GM19372 (cell line): ENCODE measurements around the gene SRSF2.
"Not testable (repeated sequence)": the region's sequence is repeated elsewhere in the genome, so short reads cannot be mapped to it uniquely, and the experiment has no call there.

Experiments
- ATAC-seq: cut with Tn5 transposase; IDR thresholded peaks from one replicate; pipeline ENCODE4 v1.9.1; 2021; ENCODE audit warnings: mild to moderate bottlenecking, low read depth, moderate library complexity; ENCODE audit not compliant: unreplicated experiment

SRSF2 gene

DNA sequence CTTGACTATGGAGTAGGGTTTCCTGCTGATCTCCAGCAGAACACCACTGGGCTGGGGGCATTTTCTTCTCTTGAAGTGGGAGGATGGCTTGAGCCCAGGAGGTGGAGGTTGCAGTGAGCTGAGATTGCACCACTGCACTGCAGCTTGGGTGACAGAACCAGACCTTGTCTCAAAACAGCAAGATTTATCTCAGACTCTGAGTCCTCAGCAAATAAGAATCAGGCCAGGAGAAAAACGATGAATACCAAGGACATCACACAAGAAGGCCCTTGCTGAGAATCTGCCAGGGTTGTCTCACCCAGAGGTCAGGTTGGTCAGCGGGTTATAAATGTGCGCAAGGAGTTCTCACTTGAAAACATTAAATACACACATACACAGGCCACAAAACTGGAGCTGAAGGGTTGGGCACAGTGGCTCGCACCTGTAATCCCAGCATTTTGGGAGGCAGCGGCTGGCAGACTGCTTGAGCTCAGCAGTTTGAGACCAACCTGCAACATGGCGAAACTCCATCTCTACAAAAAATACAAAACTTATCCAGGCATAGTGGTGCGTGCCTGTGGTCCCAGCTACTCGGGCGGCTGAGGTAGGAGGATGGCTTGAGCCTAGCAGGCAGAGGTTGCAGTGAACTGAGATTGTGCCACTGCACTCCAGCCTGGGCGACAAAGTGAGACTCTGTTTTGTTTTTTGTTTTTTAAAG is 34.0 kb downstream of the SRSF2 start:
- ATAC-seq = no peak

DNA sequence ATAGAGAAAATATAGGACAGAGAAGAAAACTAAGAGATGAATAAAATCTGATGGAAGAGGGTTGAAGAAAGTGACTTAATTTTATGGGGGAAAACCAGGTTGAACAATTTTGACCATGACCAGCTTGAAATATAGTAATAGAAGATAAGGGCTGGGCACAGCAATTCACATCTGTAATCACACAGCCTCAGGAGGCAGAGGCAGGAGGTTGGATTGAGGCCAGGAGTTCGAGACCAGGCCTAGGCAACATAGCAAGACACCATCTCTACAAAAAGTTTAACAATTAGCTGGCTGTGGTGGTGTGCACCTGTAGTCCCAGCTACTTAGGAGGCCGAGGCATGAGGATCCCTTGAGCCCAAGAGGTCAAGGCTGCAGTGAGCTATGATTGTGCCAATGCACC is 35.1 kb downstream of the SRSF2 start:
- no peak for ATAC-seq

DNA sequence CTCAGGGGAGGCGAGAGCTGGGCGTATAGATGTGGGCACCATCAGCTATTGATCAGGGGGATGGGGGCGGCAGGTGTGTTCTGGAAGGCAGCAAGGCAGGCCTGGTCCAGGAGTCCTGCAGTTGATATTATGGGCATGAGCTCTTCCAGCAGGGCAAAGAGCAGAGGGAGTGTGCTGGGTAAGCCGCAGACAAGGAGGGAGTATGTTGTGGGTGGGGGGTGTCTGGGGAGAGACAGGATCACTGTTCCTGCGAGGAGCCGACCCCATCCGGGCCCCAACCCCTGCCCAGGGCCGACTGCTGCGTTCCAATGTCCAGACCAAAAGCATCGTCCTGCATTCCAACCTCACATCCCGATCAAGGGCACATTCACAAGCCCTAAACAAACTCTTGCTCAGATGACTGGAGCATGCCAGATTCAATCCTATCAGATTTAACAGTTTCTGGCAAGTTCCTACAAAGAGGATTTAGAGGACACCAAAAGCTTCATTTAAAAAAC is 35.6 kb downstream of the SRSF2 start:
- no peak for ATAC-seq

DNA sequence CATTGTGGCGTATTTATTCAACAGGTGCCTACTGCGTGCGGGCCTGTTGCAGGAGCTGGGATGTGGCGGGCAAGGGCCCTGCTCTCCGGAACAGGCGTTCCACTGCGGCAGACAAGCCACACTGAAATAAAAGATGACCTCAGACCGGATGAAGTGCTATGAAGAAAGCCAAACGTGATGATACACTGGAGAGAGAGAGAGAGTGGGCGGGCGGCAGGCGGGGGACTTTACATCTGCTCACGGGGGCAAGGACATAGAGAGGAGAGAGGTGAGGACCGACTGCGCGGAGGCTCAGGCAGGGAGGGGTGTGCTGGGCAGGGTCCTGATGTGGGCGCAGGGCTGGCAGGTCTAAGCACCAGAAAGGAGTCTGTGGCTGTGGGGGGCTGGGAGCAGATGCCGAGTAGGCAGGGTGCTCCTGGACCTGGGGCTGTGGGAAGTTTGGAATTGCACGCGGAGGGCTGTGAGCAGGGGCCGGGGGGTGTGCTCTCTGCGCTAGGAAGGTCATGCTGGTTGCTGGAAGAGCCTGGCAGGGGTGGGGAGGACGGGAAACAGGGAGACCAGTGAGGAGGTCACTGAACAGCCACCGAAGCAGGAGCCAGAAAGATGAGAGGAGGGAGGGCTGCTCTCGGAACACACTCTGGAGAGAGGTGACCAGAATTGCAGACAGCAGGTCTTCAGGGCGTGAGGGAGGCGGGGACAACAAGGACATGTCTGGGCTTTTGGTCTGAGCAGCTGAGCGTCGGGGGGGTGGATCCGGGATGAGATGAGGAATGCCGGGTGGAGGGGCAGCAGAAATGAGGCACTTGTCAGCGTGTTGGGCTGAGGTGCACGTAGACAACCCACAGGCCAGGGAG is 36.3 kb downstream of the SRSF2 start:
- no peak for ATAC-seq

DNA sequence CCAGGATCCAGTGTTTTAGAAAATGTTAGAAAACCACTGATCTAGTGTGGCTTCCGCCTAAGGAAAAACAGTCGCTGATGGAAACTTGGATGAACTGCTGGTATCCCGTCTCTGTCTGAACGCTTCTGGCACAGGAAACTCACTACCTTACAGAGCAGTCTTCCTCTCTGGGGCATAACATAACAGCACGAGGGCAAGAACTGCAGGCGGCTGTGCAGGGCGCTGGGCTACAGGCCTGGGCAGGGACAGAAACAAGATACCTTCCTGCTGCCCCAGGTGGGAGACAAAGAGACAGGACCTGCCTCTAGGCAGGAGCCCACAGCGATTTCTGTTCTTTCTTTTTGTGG is 36.9 kb downstream of the SRSF2 start:
- ATAC-seq = no peak

DNA sequence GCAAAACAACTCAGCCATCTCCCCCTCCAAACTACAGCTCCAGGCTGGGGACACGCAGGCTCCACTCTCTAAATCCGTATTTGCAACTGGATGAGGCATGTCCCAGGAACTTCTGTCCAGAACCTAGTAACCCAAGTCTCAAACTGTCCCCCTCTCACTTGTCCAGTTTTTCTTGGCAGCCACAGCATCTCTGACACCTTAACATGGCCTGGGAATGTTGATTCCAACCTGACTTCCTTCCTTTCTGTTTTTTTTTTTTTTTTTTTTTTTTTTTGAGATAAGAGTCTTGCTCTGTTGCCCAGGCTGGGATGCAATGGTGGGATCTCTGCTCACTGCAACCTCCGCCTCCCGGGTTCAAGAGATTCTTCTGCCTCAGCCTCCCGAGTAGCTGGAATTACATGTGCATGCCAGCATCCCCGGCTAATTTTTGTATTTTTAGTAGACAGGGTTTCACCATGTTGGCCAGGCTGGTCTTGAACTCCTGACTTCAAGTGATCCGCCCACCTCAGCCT is 38.6 kb downstream of the SRSF2 start:
- not testable (repeated sequence) for ATAC-seq

DNA sequence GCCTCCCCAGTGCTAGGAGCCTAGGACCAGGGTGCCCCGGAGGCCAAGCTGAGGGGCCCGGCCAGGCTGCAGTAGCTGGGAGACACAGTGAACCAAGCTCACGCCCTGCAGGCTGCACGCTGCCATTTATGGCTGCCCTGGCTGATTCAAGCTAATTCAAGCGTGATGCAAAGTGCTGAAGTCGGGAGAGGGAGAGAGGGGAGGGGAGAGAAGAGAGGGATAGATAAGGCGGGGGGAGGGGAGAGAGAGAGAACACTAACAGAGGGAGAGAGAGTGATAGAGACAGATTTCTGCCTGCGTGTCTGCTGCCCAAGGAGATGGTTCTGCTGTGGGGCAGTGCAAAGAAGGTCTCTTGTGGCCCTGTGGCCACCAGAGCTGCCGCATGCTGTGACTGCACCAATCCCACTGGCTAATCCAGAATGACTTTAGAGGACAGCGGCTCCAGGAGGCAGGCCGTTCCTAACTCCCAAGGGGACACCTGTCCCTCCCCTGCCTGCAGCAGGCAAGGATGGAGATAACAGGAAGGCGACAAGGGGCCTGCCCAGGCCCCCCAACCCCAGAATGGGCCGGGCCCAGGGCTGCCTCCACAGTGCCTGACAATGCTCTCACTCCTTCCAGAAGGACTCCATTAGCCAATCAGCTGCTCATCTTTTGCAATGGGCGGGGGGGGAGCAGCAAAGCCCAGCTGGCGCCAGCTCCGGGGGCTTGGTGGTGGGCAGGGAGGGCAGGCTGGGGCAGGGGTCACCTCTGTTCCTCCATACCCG is 39.2 kb downstream of the SRSF2 start:
- no peak for ATAC-seq

DNA sequence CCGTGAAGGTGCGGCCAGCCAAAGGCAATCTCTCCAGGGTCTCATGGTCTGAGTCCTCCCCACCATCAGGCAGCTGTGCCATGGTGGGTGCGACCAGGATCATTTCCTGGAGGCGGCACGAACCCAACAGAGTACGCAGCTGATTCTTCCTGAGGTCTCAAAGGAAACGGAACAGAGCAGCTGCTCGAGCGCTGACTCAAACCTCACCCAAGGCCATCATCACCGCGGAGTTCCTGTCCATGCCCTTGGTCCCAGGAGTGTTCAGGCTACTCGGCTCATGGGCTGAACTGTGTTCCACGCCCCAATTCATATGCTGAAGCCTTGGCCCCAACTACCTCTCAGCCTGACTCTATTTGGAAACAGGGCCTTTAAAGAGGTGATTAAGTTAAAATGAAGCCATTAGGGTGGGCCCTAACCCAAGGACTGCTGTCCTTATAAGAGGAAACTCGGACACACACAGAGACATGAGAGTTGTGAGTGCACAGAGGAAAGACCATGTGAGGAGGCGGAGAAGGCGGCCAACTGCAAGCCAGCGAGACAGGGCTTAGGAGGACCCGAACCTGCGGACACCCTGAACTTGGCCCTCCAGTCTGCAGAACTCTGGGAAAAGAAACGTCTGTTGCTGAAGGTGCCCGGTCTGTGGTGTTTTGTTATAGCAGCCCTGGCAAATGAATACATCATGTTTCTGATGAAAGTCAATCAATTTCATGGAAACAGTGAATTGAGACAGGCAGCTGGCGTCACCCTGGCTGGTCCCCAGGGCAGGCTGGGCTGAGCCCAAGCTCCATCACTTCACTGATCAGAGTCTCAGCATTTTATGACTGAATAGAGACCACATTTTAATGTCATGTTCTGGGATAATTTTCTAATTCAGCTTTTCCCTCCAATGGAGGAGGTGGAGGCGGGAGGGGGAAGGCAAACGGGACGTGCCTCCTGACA is 40.1 kb downstream of the SRSF2 start:
- no peak for ATAC-seq

DNA sequence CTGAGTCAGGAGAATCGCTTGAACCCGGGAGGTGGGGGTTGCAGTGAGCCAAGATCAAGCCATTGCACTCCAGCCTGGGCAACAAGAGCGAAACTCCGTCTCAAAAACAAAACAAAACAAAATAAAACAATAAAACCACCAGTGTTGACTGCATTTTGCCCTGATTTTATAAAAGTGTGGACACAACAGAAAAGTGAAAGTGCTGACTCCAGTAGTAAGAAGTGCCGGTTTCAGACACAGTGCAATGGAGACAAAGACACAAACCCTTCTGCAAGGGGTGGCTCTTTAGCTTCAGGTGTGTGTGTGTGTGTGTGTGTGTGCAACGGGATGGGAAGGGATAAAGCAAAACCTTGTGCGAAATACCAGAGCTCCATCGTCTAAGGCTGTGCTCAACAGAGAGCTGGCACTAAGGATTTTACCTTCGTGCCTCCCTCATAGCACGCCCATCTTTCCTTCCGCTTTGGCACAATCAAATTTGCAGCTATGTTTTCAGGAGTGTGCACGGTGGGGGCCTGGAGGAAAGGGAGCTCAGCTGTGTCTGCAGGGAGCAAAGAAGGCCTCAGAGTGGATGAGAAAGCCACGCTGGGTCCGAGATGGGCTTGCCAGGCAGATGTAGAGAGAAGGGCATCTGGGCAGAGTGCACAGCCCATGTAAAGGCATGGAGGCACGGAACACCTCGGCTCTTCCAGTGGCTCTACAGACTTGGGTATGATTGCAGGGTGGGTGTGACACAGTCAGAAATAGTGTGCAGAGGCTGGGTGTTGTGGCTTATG is 41.9 kb downstream of the SRSF2 start:
- no peak for ATAC-seq

DNA sequence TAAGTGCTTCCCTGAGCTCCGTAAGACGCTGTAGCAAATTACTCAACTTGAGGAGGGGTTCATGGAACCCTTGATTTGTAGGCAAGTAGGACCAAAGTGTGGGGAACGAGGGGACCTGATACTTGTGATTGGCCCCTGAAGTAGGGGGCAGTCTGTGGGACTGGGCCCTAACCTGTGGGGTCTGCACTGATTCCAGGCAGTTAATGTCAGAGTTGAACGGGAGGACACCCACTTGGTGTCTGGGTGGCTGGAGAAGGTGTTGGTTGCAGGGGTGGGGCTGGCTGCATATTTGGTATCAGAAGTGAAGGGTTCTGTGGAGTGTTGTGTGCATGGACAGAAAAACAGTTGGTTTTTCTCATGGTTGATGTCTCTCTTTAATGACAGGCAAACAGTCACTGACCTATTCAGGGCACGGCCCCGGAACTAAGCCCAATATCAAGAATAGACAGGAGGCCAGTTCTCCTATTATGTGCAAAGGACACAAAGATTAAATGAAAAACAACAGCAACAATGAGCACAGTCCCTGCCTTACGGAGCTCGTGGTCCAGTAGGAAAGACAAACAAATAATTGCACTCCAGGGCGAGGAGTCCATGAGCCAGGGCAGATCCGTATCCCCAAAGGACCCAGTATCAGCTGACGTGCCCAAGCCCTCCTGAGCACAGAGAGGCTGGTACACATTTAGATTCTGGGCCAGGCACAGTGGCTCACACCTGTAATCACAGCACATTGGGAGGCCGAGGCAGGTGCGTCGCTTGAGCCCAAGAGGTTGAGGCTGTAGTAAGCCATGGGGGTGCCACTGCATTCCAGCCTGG is 45.5 kb downstream of the SRSF2 start:
- no peak for ATAC-seq

DNA sequence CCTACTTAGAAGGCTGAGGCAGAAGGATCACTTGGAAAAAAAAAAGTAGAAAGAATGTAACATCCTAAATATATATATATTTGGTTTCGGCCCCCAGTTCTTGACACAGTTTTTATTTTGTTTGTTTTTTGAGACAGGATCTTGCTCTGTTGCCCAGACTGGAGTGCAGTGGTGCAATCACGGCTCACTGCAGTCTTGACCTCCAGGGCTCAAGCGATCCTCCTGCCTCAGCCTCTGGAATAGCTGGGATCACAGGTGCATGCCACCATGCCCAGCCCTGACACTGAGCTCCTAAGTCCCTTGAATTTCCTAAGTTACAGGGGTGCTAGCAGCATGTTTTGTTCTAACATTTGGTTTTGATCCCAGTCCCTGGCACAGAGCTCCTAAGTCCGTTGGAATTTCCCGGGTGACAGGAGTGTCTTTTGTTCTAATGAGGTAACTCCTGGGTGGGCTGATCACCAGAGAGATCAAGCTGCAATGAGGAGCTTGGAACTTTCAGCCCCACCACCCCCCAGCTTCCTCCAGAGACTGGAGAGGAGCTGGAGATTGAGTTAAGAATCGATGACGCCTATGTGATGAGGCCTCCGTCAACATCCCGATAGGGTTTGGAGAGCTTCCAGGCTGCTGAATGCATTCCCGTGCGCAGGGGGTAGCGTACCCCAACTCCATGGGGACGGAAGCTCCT is 46.4 kb downstream of the SRSF2 start:
- no peak for ATAC-seq

DNA sequence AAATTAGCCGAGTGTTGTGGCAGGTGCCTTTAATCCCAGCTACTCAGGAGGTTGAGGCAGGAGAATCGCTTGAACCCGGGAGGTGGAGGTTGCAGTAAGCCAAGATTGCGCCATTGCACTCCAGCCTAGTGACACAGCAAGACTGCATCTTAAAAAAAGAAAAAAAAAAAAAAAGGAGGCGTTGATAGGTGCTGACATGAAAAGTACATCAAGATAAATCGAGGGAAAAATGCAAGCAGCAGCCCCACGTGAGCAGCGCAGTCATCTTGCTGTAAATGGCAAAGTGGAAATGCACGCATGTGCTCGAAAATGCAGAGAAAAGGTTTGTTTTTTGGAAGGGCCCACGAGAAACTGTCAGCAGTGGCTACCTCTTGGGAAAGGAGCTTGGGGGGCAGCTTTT is 47.3 kb downstream of the SRSF2 start:
- ATAC-seq = no peak

DNA sequence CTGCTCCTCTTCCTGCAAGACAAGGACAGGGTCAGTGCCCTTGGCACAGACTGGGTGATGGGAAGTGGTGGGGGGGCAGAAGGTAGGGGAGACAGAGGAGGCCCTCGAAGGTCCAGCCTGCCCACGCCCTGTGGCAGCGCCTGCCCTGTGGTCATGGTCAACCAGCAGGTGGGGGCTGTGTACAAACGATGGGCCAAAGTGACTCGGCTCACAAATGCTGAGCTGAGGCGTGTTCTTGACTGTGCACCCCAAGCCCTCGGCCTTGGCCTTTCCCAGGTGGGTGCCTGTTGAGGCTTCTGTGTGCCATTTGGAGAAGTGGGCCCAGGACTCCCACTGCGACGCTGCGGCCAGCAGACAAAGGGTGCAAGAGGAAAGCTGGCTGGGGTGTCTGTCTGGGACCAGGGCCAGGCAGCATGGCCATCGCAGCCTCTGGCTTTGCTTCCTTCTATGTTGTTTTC is 48.9 kb downstream of the SRSF2 start:
- no peak for ATAC-seq

DNA sequence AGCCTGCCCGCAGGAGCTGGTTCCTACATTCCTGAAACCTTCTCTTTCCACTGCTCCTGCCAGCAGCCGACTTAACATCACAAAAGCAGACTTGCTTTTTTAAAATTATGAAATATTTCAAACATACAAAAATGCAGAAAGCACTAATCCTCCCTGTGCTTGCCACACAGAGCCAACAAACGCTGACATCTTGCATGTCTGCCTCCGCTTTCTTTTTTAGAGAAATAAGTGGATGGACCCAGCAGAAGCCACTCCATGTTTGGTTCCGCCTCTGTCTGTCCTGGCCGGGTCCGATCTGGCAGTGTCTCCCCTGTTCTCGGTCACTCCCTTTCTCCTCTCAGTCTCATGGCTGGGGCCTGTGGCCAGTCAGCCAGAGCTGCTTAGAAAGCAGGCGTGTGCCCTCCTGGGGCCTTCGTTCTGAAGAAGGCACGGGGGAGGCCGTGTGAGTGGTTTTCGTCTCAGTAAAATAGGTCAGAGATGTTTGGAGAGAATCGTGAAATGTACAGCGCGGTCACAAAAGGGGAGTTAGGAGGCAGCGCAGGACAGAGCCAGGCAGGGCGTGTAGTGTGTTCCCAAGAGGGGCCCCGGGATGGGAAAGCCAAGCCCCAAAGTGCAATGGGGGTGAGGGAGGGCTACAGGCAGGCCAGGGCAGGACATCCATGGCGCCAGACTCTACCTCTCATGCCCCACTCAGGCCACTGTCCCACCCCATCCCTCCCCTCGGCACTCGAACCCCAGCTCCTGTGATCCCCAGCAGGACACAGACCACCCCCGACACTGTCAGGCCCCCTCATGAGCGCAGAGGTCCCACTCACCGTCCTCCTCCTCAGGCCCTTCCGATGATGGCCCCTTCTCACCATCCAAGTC is 49.6 kb downstream of the SRSF2 start:
- no peak for ATAC-seq

DNA sequence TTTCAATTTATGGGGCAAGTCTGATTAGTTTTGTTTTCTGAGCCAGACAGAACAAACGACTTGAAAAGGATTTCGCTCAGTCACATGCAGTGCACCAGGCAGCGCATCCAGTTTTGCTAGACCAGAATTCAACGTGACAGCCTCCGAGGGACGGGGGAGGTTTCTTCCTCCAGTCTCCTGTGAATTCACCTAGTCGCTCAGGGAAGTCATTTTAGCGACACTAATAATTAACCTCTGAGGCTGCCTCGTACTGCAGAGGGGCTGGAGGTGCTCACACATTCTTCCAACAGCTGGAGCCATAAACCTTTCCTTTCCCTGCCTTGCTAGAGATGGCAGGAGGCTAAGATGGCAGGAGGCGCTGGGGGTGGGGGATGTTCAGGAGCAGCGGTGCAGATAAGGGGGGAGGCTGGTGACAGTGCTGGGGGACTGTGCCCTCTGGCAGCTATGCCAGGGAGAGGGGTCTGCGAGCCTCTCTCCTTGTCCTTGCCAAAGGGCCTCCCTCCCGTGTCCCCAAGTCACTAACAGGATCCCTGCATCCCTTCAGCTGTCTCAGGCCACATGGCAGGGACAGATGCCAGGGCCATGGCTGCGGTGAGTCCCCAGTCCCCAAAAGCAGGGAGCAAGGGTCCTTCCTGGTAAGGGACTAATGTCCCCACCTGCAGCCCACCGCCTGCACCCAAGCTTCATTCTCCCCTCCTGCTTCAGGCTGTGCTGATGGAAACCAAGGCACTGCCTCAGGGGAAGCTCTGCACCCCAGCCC is 50.4 kb downstream of the SRSF2 start:
- no peak for ATAC-seq

DNA sequence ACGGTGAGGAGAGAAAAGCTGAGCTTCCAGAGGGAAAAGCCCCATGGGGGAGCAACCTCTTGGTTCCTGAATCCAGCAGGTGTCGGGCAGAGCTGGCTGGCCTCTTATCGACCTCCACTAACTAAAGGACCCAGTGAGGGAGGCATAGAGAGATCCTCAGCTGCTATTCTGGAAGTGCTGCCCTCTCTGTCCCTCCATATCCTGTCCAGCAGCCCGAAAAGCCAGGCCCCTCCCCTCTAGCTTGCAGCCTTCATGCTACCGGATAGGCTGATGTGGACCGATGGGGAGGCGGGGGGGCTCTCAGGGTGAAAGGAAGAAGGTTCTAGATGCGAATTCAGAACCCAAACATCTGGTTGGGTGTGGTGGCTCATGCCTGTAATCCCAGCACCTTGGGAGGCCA is 51.3 kb downstream of the SRSF2 start:
- ATAC-seq = no peak
